Measurements from ENCODE around the gene C1QTNF12. TPM values are rescaled to one million over a fixed set of nuclear protein-coding genes. Genes with fewer than 3 reads are reported as not detected.

Gene C1QTNF12
- total RNA-seq, 4 donors from 2014 or later = 23.3 to 58.0 (median 44.2) TPM; not detected in 1

DNA sequence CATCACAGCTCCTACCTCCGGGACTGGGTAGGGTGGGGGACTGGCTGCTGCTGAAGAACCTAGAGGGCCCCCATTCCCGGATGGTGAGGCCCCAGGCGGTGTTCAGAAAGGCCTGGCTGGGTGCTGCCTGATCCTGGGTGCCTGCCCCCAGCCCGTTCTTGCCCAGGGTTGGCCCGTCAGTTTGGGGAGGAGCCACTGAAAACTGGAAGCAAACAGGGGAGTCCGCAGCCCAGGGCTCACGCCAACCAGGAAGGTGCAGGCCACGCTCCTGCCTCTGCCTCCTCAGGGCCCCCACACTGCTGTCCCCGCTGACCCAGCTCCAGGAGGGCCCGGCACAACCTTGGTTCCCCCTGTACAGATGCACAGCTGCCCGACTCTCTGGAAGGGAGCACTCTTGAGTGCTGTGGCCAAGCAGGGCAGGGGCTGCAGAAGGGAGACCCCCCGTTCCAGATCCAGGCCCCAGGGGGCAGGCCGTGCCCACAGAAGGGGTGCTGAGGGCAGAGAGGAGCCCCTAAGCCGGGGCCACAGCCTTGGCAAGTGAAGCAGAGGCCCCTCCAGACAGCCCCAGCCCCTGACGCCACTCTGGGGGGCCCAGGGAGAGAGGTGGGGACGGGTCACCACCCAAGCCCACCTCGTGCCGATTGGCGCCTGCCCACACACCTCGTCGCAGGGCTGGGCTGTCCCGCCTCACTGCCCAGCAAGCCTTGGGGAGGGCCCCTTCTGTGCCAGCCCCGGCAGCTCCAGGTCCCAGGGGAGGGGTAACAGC is 5.5 kb downstream of the C1QTNF12 start:
- TF ChIP-seq, protein P1, sequence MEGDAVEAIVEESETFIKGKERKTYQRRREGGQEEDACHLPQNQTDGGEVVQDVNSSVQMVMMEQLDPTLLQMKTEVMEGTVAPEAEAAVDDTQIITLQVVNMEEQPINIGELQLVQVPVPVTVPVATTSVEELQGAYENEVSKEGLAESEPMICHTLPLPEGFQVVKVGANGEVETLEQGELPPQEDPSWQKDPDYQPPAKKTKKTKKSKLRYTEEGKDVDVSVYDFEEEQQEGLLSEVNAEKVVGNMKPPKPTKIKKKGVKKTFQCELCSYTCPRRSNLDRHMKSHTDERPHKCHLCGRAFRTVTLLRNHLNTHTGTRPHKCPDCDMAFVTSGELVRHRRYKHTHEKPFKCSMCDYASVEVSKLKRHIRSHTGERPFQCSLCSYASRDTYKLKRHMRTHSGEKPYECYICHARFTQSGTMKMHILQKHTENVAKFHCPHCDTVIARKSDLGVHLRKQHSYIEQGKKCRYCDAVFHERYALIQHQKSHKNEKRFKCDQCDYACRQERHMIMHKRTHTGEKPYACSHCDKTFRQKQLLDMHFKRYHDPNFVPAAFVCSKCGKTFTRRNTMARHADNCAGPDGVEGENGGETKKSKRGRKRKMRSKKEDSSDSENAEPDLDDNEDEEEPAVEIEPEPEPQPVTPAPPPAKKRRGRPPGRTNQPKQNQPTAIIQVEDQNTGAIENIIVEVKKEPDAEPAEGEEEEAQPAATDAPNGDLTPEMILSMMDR (IDR thresholded peaks at IDR 0.05) = no peak
- TF ChIP-seq POLR2A (IDR thresholded peaks at IDR 0.05) = no peak
- DNase-seq = no peak
- H3K9me3 ChIP-seq = no peaks in the 10 kb centered on the region
- peaks cover 0 to 22% (median 4%) of the 10 kb centered on the region in 4 donors for H3K4me1 ChIP-seq
- H3K4me3 ChIP-seq = no peak overlapping the region
- H3K27ac ChIP-seq = no peak overlapping the region
- H3K36me3 ChIP-seq = no peaks in the 10 kb centered on the region
- peaks cover 0 to 22% of the 10 kb centered on the region in 2 donors for H3K27me3 ChIP-seq

DNA sequence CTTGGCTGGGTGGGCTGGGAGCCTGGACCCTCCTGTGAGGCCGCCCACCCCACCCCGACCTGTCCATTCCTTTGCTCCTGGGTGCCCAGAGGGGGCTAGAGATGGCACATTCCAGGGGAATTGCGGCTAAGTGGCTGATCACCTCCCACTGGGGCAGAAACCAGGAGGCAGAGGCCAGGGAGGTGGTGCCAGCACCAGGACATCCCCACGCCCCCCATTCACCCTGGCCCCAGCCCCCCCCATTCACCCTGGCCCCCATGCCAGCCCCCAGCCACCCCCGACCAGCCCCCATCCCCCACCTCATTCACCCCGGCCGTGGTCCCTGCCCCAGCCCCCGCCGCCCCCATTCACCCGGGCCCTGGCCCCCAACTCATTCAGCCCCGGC is 6.2 kb downstream of the C1QTNF12 start:
- Histone ChIP-seq H3K27me3 (peaks cover 0 to 15% of the 10 kb centered on the region in 2 donors), H3K9me3 (no peaks in the 10 kb centered on the region), H3K4me3 (no peak overlapping the region), H3K27ac (no peak overlapping the region), H3K4me1 (peaks cover 0 to 22% (median 4%) of the 10 kb centered on the region in 4 donors), H3K36me3 (no peaks in the 10 kb centered on the region)
- DNase-seq = no peak
- TF ChIP-seq, protein P1 (IDR thresholded peaks at IDR 0.05) = no peak

DNA sequence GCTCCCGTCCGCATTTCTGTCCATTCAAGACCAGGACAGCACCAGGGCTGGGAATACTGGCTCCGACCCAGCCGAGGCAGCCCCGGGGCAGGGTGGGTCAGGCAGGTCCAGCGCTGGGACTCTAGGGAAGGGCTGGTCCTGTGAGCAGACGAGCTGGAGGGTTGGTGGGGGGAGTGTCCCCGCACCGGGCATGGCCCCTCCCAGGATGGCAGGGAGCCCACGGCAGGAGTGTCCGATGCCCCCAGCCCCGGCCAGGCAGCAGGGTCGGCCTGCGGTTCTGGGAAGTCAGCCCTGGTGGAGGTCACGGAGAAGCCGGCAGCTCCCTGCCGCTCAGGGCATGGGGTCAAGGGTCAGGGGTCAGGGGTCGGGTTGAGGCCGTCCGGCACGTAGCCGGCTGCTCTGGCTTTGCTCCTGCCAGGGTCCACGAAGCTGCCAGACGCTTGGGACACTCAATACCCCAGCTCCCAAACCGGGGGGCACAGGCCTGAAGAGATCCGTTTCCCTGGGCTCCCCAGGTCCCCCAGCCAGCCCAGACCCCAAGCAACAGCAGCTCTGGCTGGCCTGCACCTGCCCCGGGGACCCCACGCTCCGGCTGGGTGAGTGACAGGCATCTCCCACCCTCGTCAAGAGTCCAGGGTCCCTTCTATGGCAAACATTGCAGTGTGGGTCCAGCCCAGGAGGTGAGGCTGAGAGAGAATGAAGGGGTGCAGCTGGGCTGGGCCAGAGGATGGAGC is 6.7 kb downstream of the C1QTNF12 start:
- Histone ChIP-seq H3K27me3 (peaks cover 0 to 14% of the 10 kb centered on the region in 2 donors), H3K36me3 (no peaks in the 10 kb centered on the region), H3K4me3 (no peak overlapping the region), H3K4me1 (peaks cover 0 to 22% (median 4%) of the 10 kb centered on the region in 4 donors), H3K9me3 (no peaks in the 10 kb centered on the region), H3K27ac (no peak overlapping the region)
- TF ChIP-seq POLR2A (IDR thresholded peaks at IDR 0.05) = no peak
- TF ChIP-seq, protein P1 (IDR thresholded peaks at IDR 0.05) = no peak
- no peak for DNase-seq

DNA sequence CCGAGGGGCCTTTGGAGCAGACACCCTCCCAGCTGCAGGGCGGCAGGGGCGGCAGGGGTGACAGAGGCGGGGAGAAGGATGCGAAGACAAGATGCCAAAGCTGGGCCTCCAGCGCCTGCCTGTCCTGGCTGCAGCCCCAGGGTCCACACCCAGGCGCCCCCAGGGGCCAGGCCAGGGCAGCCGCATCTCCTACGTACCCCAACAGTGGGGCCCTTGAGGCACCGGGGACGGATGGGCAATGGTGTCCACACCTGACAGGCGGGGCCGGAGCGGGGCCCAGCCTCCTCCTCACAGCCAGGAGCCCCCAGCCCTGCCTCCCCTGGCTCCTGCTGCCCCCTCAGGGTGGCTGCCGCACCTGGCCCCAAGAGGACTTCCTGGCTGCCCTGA is 7.3 kb downstream of the C1QTNF12 start:
- H3K4me3 ChIP-seq = no peak overlapping the region
- H3K36me3 ChIP-seq = no peaks in the 10 kb centered on the region
- H3K9me3 ChIP-seq = no peaks in the 10 kb centered on the region
- no peak for DNase-seq
- peaks cover 0 to 22% (median 4%) of the 10 kb centered on the region in 4 donors for H3K4me1 ChIP-seq
- peaks cover 0 to 14% of the 10 kb centered on the region in 2 donors for H3K27me3 ChIP-seq
- TF ChIP-seq POLR2A (IDR thresholded peaks at IDR 0.05) = no peak
- TF ChIP-seq, protein P1 (IDR thresholded peaks at IDR 0.05) = no peak
- H3K27ac ChIP-seq = no peak overlapping the region

DNA sequence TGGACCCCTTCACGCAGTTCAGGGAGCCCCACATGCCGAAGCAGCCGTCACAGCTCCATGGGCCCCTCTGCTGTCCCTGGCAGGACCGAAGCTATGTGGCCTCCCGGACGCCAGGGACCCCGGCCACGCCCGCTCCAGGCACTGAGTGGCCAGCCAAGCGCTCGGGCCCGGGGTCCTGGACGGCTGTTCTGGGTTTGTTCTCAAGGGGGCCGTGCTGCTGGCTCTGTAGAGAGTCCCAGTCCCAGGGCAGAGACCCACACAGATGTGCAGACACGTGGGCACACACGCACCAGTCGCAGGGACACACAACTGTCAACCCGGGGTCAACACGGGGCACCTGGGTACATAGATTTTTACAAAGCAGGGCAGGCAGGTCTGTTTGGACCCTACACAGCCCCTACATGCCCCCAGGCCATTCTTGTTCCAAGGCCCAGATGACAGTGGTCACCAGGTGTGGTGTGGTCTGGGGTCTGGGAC is 7.8 kb downstream of the C1QTNF12 start:
- no peak for DNase-seq
- peaks cover 0 to 22% (median 4%) of the 10 kb centered on the region in 4 donors for H3K4me1 ChIP-seq
- H3K27ac ChIP-seq = no peak overlapping the region
- H3K4me3 ChIP-seq = no peak overlapping the region
- H3K36me3 ChIP-seq = no peaks in the 10 kb centered on the region
- peaks cover 0 to 14% of the 10 kb centered on the region in 2 donors for H3K27me3 ChIP-seq
- H3K9me3 ChIP-seq = no peaks in the 10 kb centered on the region
- TF ChIP-seq, protein P1 (IDR thresholded peaks at IDR 0.05) = no peak
- TF ChIP-seq POLR2A (IDR thresholded peaks at IDR 0.05) = no peak

Measured in Peyer's patch (tissue), 4 donors.